ENCODE measurements around the gene KRT7. TPM values are rescaled to one million over a fixed set of nuclear protein-coding genes. Genes with fewer than 3 reads are reported as not detected.
A peak's percentile ranks its signal among the peaks of the same experiment; 100 is the strongest.
"Not testable (repeated sequence)": the region's sequence is repeated elsewhere in the genome, so short reads cannot be mapped to it uniquely, and the experiment has no call there.

Gene KRT7
- total RNA-seq, 2 experiments from 2014 or later, result 3.4 to 3.9 TPM

DNA sequence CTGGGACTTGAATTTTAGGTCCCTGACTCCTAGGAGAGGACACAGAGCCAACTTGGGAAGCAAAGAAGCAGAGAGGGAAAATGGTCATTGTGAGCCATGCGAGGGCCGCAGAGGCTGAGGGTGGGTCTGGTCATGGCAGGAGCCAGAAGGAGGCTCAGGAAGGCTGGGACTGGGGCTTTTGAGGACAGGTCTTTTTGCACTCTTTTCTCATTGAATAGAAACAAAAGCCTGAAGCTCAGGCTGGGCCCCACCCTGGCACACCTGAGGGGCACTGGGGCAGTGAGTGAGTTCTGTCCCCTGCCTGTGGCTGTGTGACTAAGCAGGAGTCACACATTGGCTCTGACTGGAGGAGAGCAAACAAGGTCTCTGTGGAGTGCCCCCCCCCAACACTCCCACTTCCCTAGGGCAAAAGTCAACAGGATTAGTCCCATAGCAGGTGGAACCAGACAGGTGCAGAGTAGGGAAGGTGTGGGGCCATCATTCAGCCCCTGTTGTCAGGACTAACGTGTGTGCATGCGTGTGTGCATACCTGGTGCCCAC lies 2.8 kb downstream of the KRT7 start:
- intact Hi-C loops (cut with DNase I, micrococcal nuclease), result no loop called here
- Mint-ChIP-seq H3K36me3 (ENCODE audit: low read depth) (no peaks in the 10 kb centered on the region), H3K9me3 (ENCODE audit: low read depth) (no peaks in the 10 kb centered on the region), H3K4me3 (no peak overlapping the region), H3K27me3 (peaks cover 31% of the 10 kb centered on the region), H3K27ac (no peak overlapping the region), H3K4me1 (no peaks in the 10 kb centered on the region)
- ATAC-seq, result no peak
- ChIA-PET POLR2A (no interaction called here), CTCF (interaction anchor here (4.0 kb wide), 1 partner anchor 12 kb away, joined by 42 read pairs; no protein-coding TSS in a partner anchor)
- DNase-seq, result no peak

GRCh38 chr12:52236386-52237050 lies 3.5 kb downstream of the KRT7 start:
- Mint-ChIP-seq H3K4me3 (no peak overlapping the region), H3K36me3 (ENCODE audit: low read depth) (no peaks in the 10 kb centered on the region), H3K27me3 (peaks cover 26% of the 10 kb centered on the region), H3K9me3 (ENCODE audit: low read depth) (no peaks in the 10 kb centered on the region), H3K4me1 (no peaks in the 10 kb centered on the region), H3K27ac (no peak overlapping the region)
- intact Hi-C loops (cut with DNase I, micrococcal nuclease), result no loop called here
- ChIA-PET POLR2A (interaction anchor here (0.7 kb wide), 1 partner anchor 617 kb away, joined by 3 read pairs; no protein-coding TSS in a partner anchor), CTCF (interaction anchor here (2.1 to 4.0 kb wide), 2 partner anchors 12 to 43 kb away, joined by 6 to 42 read pairs; no protein-coding TSS in a partner anchor)
- ATAC-seq (no peak), DNase-seq (no peak)

GRCh38 chr12:52238207-52238840 lies 5.3 kb downstream of the KRT7 start:
- no peak for DNase-seq
- ATAC-seq, result no peak
- intact Hi-C loops (cut with DNase I, micrococcal nuclease), result no loop called here
- Mint-ChIP-seq H3K9me3 (ENCODE audit: low read depth) (no peaks in the 10 kb centered on the region), H3K27ac (no peak overlapping the region), H3K4me3 (no peak overlapping the region), H3K4me1 (peaks cover 1% of the 10 kb centered on the region), H3K36me3 (ENCODE audit: low read depth) (no peaks in the 10 kb centered on the region), H3K27me3 (peaks cover 15% of the 10 kb centered on the region)
- ChIA-PET POLR2A (no interaction called here), CTCF (interaction anchor here (0.6 to 4.0 kb wide), 7 partner anchors 9 to 41 kb away, joined by 3 to 42 read pairs (median 4); no protein-coding TSS in a partner anchor)

DNA sequence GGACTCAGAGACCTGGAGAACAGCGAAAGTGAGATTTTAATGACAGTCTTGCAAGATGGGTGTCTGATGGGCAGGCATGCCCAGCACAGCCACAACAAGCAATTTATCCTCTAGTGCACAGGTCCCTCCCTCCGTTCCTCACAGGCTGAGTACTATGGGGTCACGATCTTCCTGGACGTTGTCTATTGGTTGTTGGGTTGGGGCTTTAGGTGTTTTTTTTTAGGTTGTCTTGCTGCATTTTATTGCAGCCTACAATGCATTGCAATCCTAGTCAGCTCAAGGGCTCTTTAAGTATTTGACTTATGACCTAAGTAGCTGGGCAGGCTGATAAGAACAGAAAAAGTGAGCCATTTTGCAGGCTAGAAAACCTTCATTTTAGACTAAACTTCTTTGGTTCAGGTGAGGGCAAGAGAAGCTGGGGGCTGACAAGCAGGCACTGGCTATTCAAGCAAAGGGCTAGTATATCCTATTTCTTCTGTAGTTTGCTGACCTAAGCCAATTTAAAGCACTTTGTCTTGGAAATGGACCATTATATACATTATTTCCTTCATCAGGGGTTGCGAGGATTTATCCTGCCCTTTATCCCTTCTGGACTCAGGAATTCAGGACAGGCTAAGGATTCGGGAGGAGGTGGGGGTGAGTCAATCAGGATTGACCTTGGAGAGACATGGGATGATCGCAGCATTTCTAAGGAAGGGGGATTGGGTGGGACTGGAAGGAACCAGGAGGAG lies 6.0 kb downstream of the KRT7 start:
- POLR2A ChIA-PET, result no interaction called here
- H3K4me1 Mint-ChIP-seq, result peaks cover 9% of the 10 kb centered on the region
- no peaks in the 10 kb centered on the region for H3K9me3 Mint-ChIP-seq (ENCODE audit: low read depth)
- H3K4me3 Mint-ChIP-seq, result no peak overlapping the region
- intact Hi-C loops (cut with DNase I, micrococcal nuclease), result no loop called here
- CTCF ChIA-PET, result interaction anchor here (0.6 to 4.0 kb wide), 3 partner anchors 15 to 36 kb away, joined by 4 to 42 read pairs (median 4); no protein-coding TSS in a partner anchor
- no peak overlapping the region for H3K27ac Mint-ChIP-seq
- ATAC-seq (no peak), DNase-seq (no peak)
- H3K27me3 Mint-ChIP-seq, result peaks cover 11% of the 10 kb centered on the region
- H3K36me3 Mint-ChIP-seq (ENCODE audit: low read depth), result no peaks in the 10 kb centered on the region

GRCh38 chr12:52239767-52240166 lies 6.7 kb downstream of the KRT7 start:
- ChIA-PET CTCF (no interaction called here), POLR2A (no interaction called here)
- peaks cover 4% of the 10 kb centered on the region for H3K27me3 Mint-ChIP-seq
- no peak for ATAC-seq
- DNase-seq, result no peak
- no peak overlapping the region for H3K4me3 Mint-ChIP-seq
- no peak overlapping the region for H3K27ac Mint-ChIP-seq
- no peaks in the 10 kb centered on the region for H3K36me3 Mint-ChIP-seq (ENCODE audit: low read depth)
- H3K4me1 Mint-ChIP-seq, result peaks cover 14% of the 10 kb centered on the region
- intact Hi-C loops (cut with DNase I, micrococcal nuclease), result no loop called here
- H3K9me3 Mint-ChIP-seq (ENCODE audit: low read depth), result no peaks in the 10 kb centered on the region

DNA sequence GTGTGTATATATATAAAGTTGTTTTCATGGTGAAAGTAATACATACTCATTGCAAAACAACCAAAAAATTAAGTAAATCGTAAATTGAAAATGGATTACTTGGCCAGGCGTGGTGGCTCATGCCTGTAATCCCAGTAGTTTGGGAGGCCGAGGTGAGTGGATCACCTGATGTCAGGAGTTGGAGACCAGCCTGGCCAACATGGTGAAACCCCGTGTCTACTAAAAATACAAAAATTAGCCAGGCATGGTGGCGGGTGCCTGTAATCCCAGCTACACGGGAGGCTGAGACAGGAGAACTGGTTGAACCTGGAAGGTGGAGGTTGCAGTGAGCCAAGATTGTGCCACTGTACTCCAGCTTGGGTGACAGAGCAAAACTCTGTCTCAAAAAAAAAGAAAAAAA lies 7.2 kb downstream of the KRT7 start:
- CTCF ChIA-PET; H3K9me3 Mint-ChIP-seq (ENCODE audit: low read depth); H3K27me3 Mint-ChIP-seq; intact Hi-C loops (cut with DNase I, micrococcal nuclease); H3K36me3 Mint-ChIP-seq (ENCODE audit: low read depth); ATAC-seq; H3K27ac Mint-ChIP-seq; H3K4me3 Mint-ChIP-seq; POLR2A ChIA-PET; DNase-seq: not testable (repeated sequence)
- peaks cover 14% of the 10 kb centered on the region for H3K4me1 Mint-ChIP-seq

GRCh38 chr12:52241205-52241842 lies 8.3 kb downstream of the KRT7 start:
- Mint-ChIP-seq H3K4me3 (no peak overlapping the region), H3K4me1 (peaks cover 19% of the 10 kb centered on the region), H3K9me3 (ENCODE audit: low read depth) (no peaks in the 10 kb centered on the region), H3K27me3 (peaks cover 2% of the 10 kb centered on the region), H3K36me3 (ENCODE audit: low read depth) (no peaks in the 10 kb centered on the region), H3K27ac (no peak overlapping the region)
- ChIA-PET CTCF (interaction anchor here (1.4 to 1.9 kb wide), 2 partner anchors 16 to 20 kb away, joined by 4 to 5 read pairs; no protein-coding TSS in a partner anchor), POLR2A (no interaction called here)
- ATAC-seq, result no peak
- no peak for DNase-seq
- intact Hi-C loops (cut with DNase I, micrococcal nuclease), result no loop called here

DNA sequence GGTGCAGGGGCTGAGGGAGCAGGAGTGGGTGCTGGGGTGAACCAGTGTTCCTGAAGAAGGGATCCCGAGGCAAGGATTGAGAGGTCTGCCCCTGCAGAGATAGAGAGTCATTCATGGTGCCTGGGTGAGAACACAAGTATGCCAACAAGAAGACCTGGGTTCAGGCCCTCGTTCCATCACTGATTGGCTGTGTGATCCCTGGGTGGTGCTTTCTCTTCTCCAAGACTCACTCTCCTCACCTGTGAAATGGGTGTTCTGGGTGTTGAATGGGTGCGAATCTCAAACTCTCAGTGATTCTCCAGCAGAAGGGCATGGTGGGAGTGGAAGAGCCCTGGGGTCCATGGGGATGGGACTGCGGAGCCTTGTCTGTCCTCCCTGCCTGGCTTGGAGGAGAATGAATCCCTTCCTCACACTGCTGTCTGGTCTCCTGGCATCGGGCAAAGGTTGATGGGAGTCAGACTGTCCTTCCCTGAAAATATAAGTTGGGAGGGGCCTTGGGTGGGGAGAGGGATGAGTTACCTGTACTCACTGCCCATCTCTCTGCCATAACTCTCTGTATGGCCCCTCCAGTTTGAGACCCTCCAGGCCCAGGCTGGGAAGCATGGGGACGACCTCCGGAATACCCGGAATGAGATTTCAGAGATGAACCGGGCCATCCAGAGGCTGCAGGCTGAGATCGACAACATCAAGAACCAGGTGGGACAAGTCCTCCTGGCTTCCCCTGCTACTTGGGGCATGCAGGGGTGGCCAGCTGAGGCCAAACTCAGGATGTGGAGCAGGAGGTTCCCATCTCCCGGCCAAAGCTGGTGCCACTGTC lies 9.6 kb downstream of the KRT7 start:
- POLR2A ChIA-PET, result no interaction called here
- H3K27ac Mint-ChIP-seq, result no peak overlapping the region
- H3K4me1 Mint-ChIP-seq, result peaks cover 25% of the 10 kb centered on the region
- no peak for ATAC-seq
- intact Hi-C loops (cut with DNase I, micrococcal nuclease), result no loop called here
- H3K4me3 Mint-ChIP-seq, result no peak overlapping the region
- H3K9me3 Mint-ChIP-seq (ENCODE audit: low read depth), result no peaks in the 10 kb centered on the region
- H3K36me3 Mint-ChIP-seq (ENCODE audit: low read depth), result no peaks in the 10 kb centered on the region
- CTCF ChIA-PET, result interaction anchor here (1.2 to 1.9 kb wide), 3 partner anchors 21 to 85 kb away, joined by 4 to 10 read pairs (median 5); partner anchors contain the start of gene KRT86
- DNase-seq, result no peak
- peaks cover 2% of the 10 kb centered on the region for H3K27me3 Mint-ChIP-seq

DNA sequence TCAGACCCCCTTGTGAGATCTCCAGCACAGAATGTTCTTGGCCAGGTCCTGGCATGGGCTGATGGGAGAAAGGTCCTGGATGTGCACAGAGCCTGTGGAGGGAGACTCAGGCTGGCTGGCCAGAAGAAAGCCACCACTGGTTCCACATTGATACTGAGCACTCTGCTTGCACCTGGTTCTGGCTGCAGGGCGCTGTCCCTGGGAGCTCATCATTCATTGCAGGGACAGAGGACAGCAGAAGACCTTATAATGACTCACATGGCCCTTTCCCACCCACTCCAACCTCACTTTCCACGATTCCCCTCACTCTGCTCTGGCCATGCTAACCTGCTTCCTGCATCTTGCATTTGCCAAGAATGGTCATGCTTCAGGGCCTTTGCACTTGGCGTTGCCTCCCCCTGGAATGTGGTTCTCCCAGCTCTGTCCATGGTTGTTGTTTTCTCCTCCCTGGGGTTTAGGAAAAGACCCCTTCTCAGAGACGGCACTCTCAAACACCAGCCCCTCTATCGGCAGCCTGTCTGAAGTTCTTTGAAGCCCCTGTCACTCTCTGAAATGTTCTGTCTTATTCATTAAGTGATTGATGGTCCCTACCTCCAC lies 10.3 kb downstream of the KRT7 start:
- no peaks in the 10 kb centered on the region for H3K9me3 Mint-ChIP-seq (ENCODE audit: low read depth)
- POLR2A ChIA-PET, result no interaction called here
- DNase-seq (no peak), ATAC-seq (no peak)
- H3K4me1 Mint-ChIP-seq, result peaks cover 25% of the 10 kb centered on the region
- intact Hi-C loops (cut with DNase I, micrococcal nuclease), result no loop called here
- H3K36me3 Mint-ChIP-seq (ENCODE audit: low read depth), result no peaks in the 10 kb centered on the region
- peaks cover 7% of the 10 kb centered on the region for H3K27me3 Mint-ChIP-seq
- CTCF ChIA-PET, result interaction anchor here (1.0 to 2.9 kb wide), 6 partner anchors 21 to 738 kb away, joined by 3 to 16 read pairs (median 4); partner anchors contain the start of gene KRT86
- no peak overlapping the region for H3K27ac Mint-ChIP-seq
- H3K4me3 Mint-ChIP-seq, result no peak overlapping the region

DNA sequence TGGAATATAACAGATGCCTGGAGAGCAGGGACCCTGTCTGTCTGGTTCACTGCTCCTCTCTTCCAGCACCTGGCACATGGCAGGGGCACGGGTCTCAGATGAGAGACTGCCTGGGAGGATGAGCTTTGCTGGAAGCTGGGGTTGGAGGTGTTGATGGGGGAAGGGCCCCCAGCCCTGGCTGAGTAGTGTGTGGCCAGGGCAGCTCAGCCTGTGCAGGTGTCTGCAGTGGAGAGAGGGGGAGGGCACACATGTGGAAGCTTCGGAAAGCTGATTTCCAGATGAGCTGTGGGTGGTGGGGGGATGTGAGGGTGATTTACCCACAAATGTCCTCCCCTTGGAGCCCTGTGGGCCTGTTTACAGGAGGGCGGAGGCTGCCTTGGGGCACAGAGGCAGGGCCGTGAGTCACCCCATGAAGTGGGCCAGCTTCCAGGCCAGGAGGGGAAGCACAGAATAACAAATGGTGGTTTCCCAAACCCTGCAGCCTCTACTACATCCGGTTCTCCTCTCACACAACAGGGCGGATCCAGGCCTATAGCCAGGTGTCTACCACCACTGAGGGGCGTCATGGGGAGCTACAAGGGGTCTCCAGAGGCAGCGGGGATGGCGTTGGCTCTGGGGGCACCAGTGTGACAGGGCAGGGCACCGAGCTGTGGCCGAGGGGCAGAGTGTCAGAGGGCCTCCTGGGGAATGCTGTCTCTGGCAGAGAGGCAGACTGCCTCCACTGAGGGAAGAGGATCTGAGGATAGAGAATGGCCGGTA lies 11.0 kb downstream of the KRT7 start:
- Mint-ChIP-seq H3K4me3 (peak overlapping the region; percentile 50), H3K9me3 (ENCODE audit: low read depth) (no peaks in the 10 kb centered on the region), H3K27ac (peak overlapping the region; percentile 78), H3K4me1 (peaks cover 25% of the 10 kb centered on the region), H3K36me3 (ENCODE audit: low read depth) (no peaks in the 10 kb centered on the region), H3K27me3 (peaks cover 10% of the 10 kb centered on the region)
- CTCF ChIA-PET, result interaction anchor here (1.0 to 2.9 kb wide), 5 partner anchors 22 to 737 kb away, joined by 3 to 16 read pairs (median 5); partner anchors contain the start of gene KRT86
- intact Hi-C loops (cut with DNase I, micrococcal nuclease), result loop anchor here in 1 of 2 experiments (1.0 kb wide), 1 partner anchor 22 kb away; no protein-coding TSS in a partner anchor
- DNase-seq (peak; percentile 88), ATAC-seq (peak; percentile 99)
- POLR2A ChIA-PET, result no interaction called here
